Stimulated activated CD8-positive, alpha-beta memory T cell treated with anti-CD3 and anti-CD28 coated beads, Interleukin-15, amount 100 ng/mL, for 4 hours (primary cell): Measurements from ENCODE around the gene TPCN2.
A peak's percentile ranks its signal among the peaks of the same experiment; 100 is the strongest.

ENCODE experiments used
- DNase-seq, 2 donors: peaks; one replicate each; pipeline ENCODE4 v3.0.0-alpha.2; 2020; ENCODE audit warnings: low read depth in 2 of 2

TPCN2 gene

DNA sequence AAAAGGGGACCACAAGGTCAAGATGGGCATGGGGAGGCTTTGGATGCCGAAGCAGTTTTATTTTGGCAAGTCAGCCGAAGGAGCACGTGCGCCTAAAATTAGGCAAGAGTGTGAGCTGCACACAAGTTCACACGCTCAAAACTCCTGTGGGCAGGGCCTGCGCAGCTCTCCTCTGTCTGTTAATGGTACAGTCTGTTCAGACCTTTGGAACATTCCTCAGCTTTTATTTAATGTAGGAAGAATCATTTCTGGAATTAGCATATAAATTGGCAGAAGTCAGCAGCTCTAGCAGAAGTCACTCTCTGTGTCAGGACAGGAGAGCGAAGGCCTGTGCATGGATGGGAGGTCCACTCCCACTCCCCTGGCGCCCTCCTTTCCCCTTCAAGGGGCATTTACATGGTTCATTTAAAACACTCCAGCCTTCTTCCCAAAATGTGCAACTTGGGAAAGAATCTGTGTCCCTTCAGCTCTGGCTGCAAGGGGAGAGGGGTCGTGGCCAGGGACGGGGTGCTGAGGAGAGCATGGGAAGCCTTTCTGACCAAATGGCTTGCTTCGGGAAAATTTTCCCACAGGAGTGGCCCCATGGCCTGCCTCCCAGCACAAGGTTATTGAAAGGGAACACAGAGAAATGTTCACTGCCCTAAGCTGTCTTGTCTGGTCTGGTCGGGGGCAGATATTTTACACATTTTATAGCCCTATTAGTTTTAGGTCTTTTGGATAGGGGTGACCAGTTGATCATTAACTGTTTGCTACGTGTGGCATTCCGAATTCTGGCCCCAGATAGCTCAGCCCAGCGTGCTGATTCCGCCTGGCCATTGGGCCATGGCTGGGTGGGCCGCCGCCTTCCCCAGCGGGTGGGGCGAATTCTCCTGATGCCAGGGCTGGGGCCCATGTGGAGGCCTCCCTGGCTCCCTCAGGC is 63.2 kb downstream of the TPCN2 start:
- DNase-seq, result no peak

DNA sequence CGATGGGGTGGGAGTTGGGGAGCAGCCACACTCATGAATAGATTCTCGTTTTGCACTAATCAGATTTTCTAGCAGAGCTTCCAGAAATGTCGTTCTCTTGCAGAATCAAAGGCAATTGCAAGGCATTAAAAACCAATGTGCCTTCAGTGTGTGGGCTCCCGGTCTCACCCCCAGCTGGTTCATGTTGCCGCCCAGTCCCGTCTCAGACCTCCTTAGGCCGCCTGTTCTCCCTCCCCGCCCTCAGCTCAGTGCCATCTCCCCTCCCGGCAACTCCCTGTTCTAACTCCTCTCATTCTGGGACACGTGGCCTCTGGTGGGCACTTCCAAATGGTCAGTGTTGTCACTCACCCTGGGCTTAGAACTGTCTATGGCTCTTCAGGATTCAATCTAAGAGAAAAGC is 64.5 kb downstream of the TPCN2 start:
- no peak for DNase-seq

DNA sequence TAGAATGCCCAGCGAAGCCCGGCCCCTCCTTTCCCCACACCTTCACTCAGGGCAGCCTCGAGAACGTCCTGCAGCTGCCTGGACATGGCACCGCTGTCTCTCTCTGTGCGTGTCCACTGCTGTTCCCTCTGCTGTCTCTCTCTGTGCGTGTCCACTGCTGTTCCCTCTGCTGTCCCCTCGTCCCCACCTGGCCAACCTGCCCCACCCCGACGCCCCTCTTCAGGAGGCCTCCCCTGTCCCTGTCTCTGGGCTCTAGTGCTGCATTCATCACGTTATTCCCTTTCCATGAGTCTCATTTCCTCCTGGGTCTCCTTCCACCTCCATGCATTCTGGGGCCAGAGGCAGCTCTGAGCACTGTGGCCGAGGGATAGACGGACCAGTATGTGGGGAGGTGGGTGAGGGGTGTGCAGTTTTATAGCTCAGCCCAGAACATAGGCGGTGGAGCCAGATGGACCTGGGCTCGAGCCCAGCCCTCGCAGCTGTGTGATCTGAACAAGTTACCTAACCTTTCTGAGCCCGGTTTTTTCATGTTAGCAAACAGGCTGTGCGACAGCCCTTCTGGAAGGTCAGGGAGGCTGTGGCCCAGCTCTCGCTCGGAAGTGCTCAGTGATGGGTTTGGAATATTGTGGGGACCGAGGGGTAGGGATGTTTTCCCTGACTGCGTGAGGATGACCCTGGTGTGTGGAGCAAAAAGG is 65.1 kb downstream of the TPCN2 start:
- no peak for DNase-seq

DNA sequence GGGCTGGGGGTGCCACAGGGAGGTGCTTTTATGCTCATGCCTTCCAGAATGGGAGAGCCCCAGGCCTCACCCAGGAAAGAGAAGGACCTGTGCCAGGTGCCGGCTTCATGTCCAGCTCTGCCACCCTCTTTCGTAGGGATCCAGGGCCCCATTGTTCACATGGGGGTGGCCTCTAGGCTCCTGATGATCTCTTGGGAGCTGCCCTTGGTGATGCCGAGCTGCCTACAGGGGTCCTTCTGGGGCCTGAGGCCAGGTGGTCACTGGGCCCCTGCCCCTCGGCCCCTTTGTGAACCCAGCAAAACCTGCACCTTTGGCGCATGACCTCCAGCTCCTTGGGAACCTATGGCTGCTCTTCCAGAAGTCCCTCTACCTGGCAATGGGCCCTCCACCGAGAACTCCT is 65.6 kb downstream of the TPCN2 start:
- DNase-seq, result no peak

DNA sequence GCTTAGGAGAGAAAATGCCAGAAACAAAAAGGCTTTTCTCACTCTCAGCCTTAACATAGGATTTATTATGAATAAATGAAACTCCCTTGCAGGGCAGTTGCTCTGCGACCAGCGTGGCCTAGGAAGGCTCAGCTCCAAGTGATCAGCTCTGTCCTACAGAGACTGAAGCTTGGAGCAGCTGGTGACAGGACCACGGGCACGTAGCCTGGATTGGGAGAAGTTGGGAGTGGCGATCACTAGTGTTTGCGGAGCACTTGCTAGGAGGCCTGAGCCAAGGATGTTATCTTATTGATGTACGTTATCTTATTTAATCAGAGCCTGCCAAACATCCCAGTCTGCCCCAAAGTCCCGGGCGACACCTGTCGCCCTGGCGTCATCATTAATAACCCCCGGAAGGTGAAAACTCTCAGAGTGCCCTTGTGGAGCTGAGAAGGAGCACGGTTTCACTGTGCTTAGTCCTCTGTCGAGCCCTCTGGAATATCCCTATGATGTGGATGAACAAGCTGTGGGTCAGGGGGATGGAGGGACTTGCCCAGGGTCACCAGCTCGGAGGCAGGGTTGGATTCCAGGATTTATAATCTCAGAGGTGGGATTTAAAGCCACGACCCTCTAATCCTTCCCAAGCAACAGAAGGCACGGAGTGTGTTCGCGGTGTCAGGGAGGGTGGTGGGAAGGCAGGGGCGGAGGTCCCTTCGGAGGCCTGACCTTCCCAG is 66.2 kb downstream of the TPCN2 start:
- DNase-seq, result no peak

DNA sequence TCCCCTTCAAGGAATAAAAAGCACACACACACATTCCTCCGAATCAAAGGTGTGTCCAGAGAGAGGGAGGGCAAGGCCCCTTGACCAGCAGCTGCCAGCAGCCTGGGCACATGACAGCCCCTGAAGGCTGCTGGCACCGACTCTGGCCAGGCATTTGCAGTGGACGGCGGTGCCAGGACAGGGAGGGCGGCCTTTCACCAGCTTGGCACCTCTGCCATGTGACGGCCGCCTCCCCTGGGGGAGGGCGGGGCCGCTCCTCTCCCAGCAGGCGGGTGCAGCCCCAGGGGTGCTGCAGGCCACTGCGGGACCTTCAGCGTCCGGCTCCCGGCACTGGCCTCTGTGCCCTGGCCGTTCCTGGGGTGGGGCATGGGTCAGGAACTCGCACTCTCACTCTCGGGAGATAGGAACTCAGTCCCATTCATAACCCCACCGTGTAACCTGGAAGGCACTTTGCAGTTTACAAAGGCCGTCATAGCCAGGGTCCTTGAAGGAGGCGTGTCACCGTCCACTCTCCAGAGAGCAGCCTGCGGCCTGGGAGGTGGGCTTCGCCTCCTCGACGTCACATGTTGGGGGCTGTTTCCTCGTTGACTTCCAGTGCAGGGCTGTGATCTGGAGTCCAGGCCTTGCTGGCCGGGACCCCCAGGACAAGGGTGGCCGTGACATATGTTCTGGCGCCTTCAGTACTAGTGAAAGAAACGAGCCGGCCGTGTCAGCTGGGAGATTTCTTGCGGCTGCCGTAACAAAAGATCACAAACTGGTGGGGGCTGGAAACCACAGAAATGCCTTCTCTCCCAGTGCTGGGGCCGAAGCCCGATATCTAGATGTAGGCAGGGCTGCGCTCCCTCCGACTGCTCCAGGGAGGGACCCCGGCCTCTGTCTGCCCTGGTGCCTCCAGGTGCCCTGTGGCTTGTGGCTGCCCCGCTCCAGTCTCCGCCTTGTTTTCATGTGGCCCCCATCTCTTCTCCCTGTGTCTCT is 67.1 kb downstream of the TPCN2 start:
- no peak for DNase-seq

DNA sequence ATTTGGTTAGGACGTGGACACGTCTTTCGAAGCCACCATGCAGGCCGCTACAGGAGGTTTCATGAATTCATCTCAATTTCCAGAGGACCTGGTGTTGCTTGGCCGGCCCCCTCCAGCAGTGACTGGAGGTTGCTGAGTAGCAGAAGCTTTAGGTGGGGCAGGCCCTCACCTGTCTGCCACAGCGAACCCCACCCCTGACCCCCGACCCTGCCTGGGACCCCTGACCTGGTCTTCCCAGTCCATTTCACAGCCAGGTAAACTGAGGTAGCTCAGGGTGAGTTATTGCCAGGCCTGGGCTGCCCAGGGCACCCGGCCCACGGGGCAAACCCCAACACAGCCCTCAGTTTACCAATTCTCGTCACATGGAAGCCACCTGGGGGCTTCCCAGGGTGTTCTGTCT is 67.9 kb downstream of the TPCN2 start:
- DNase-seq, result no peak

DNA sequence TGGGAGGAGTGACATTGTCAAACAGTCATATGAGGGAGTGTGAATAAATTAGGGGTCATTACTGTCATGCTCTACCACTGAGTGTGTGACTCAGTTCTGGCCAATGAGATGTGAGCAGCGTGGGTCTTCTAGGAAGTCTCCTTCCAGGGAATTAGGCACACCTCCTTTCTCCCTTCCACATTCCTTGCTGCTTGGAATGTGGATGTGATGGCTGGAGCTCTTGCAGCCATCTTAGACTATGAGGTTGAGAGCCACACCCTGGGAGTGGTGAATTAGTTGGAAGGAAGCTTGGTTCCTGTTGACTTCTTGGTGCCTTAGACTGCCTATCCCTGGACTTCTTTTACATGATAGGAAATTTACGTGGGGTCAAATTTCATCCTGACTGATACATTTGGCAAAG is 70.5 kb downstream of the TPCN2 start:
- no peak for DNase-seq

DNA sequence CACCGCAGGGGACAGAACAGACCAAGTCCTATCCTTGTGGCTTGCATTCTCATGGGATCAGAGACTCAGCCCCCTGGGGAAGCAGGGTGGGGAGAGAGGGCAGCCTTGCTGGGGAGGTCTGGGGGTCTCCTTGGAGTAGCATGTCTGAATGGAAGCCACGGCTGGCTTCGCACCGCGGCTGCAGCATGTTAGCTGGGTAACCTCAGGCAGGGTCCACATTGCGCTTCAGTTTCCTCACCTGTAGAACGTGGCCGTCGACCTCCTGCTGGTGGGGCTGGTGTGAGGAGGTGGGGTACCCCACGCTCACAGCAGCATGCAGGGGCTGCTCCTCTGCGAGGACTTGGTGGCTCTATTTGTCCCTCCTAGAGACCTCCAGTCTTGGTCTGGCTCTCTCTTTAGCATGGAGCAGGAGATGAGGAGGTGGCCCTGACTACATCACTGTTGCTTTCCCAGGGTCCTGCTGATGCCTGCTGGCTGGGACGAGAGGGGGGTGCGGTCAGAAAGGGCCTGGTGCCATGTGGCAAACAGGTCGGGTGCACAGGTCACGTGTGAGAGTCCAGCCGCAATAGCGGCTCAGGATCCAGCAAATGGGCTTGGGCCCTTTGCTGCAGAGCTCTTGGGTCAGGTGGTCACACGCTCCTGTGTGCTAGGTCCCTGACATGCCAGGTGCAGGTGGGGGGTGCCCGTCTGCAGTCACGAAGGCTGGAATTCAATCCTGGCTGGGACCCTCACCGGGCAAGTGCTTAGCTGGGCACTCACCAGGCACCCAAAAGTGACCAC is 71.6 kb downstream of the TPCN2 start:
- no peak for DNase-seq

DNA sequence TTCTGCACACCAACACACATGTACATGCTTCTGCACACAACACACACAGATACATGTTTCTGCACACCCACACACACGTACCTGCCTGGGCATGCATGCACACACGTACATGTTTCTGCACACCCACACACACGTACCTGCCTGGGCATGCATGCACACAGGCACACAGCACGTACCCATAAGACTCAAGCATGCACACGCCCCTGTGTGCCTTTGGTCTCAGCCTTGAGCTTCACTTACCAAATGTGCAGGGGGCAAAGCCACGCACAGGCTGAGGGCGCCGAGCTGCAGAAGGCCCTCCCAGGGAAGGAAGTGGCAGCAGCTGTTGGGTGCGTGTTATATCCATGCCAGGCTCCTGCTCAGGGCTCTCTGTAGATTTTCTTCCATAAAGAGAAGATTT is 72.3 kb downstream of the TPCN2 start:
- no peak for DNase-seq

DNA sequence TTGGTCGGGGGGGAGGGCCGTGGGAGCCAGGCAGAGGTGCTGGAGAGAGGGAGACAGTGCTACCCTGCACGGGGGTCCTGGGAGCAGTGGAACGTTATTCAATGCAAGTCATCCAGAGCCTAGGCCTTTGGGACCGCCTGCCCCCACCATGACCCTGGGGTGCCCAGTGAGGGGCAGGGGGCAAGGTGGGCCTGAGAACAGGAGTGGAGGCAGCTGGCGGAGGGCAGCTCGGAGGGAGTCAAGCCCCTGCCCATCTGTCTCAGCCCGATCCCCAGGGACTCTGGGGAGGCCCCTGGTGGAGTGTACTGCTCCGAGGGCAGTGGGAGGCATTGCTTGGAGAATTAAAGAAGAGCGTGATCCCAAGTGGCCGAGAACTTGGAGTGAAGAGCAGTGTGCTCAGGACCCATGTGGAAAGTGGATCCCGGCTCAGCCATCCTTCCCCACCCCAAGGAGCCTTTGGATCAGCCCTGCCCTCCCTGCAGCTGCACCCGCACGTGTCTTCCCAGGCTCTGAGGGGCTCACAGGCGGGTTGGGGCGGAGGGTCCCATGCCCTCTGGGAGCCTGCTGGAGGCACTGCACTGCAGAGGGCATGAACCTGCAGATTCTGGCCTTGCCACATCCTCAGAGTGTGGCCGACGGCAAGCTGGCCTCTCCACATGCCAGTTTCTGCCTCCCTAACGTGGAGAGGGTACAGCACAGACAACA is 73.0 kb downstream of the TPCN2 start:
- no peak for DNase-seq

DNA sequence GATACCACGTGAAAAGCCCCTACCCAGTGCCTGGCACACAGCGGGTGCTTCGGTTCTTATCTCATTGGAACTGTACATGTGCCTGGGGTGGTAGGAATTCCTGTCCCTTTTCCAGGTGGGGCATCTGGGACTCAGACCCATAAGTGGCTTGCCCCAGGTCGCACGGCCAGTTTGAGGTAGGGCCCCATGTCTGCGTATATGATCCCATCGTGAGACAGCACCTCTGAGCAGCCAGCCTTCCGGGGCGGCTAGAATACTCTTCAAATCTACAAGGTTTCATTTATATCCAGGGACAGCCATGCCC is 73.5 kb downstream of the TPCN2 start:
- no peak for DNase-seq

DNA sequence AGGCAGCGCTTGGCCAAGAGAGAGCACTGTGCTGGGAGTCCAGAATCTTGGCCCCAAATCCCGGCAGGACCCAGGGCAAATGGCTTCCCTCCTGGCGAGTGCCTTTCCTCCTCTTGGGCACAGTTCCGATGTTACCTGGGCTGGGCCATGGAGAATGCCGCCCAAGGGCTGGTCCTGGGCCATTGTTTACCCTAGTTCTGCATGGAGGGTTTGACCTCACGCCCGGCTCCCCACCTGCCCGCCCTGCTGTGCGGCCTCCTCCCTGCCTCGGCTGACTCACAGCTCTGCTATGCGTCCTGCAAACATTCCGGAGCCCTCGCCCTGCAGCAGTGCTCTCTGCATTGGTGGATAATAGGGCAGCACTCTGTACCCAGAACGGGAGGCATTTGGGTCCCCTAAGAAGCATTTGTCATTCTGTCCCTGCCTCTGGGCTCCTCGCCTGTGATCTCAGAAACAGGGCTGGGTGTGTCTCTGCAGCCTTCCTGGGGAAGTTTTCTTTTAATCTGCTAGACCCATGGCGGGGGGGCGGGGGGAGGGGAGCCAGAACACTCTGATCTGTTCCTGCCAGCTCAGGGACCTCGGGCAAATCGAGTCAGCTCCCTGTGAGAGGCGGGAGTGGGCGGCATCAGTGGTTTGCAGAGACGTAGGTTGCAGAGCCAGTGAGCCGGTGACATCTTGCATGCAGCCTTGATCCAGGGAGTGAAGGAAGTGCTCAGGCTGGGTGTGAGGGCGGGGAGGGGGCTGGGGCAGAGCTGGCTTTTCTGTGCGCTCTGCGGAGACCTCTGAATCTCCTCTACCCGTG is 74.1 kb downstream of the TPCN2 start:
- DNase-seq, result peak; percentile 68 to 88

DNA sequence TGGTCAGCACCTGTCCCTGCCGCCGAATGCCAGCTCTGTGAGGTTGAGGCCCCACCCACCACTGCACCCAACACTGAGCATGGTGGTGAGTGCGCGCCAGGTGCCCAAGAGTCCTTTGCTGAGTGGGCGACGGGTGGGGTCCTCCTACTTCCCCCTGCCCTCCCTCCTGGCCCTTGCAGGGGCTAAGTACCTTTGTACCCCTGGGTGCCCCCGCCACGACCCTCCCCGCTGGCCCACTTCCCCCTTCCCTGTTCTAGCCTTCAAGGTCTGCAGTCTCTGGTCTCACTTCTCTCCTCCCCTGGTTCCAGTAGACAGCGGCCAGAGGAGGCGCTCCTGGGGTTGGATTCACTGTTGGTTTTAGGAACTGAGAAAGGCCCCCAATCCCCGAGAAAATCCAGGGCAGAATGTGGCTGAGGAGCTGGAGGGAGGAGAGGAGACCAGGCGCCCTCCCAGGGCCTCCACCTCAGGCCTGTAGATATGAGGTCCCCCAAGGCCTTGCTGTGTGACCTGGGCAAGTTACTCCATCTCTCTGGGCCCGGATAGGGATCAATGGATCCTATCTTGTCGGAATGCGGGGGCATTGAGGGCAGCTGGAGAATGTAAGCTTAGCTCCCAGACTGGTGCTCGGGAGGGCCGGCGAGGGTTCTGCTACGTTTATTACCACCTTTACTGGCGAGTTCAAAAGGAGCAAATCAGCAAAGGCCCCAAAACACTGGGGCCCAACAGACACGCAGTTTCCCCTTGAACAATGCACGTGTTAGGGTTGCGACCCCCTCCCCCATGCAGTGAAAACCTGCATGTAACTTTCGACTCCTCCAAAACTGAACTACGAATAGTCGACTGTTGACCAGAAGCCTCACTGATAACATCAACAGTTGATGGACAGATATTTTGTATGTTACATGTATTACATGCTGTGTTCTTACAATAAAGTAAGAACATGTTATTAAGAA is 75.1 kb downstream of the TPCN2 start:
- no peak for DNase-seq

DNA sequence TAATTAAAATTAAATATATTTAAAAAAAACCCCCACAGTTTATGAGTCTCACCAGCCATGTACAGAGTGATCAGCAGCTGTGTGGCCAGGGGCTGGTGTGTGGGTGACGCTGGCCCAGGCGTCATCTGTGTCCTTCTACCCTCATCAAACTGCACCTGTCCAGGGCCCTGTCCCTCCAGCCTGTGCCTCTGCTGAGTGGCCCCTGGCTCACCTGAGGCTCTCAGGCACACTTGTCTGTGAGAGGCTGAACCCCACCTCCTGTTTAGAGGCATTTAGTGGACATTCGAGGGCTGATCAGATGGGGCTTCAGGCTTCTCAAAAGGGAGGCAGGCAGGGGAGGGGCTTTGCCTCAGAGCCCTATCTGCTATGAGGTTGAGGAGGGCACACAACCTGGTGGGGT is 77.1 kb downstream of the TPCN2 start:
- DNase-seq, result no peak

DNA sequence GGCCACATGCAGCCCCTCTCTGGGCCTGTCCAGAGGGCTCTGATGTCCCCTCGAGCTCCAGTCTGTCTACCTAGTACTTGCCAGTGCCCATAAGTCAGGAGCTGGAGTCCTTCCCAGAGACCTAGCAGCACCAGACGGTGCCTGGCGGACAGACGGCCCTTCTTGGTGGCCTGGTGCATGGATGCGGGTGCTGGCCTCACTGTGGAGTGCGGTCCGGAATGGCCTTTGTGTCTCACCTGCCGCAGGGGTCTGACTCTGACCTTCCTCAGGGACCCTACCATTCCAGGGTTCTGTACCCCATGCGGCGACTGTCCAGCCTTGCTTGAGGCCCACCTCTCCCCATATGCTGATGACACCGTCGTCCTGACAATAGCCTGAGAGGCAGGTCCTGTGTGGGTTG is 77.6 kb downstream of the TPCN2 start:
- no peak for DNase-seq

DNA sequence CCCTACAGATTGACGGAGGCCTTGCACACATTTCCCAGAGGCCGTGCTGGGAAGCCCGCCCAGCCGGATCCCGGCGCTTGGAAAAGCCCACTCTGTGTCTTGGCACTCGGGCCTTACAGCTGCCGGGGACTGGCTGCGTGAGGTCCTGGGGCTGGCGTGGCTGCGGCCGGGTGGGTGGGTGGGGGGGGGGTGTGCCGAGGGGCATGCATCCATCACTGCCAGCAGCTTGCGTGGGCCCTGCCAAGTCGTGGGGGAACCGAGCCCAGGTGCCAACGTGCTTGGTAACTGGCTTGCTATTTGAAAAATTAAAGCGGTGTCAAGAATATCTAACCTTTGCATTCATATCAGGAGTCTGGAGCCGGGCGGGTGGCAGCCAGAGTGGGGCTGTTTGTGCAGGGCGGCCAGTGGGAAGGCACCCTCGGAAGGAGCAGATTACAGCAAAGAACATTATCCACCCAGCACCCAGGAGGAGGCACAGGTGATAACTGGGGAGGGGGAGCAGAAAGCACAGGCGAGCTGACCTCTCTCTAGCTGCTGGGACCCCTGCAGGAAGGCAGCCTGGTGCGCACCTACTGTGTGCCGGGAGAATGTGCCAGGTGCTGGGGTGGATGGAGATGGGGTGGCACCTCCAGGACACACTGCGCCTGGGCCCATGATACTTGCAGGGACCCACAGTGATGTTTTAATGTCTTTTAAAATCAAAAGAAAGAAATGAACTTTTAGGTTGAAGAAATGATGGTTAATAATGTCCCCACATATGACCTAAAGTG is 78.5 kb downstream of the TPCN2 start:
- no peak for DNase-seq
